ENCODE measurements around the gene GATA5. TPM values are rescaled to one million over a fixed set of nuclear protein-coding genes. Genes with fewer than 3 reads are reported as not detected.

GATA5 gene
- total RNA-seq, 5 donors from 2014 or later (not counting 1 experiment from before 2014, with no cell fraction given): not detected

DNA sequence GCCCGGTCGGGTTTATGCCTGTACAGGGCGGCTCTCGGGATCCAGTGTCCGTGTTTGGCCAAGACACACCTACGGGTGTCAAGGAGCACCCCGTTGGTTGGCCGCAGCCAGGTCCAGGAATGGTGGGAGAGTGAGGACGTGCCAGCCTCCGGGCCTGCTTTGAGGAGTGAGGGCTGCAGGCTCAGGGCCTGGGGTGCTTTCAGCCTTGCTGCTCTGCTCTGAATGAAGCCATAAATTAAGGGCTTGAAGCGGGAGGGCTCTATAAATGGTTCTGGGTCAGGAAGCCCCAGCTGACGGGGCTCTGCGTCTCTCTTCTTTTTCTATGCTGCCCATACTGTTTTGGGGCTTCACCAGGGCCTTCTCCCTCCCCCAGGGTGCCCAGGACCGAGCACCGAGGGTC is 15.1 kb downstream of the GATA5 start:
- no peak overlapping the region for H3K4me3 ChIP-seq (ENCODE audit: control insufficient read depth in 1 of 2, extremely low read depth in 1 of 2, low read length in 1 of 2)
- ChIA-PET CTCF (no interaction called here), POLR2A (no interaction called here)
- no peaks in the 10 kb centered on the region for H3K4me1 ChIP-seq (ENCODE audit: control insufficient read depth in 1 of 2, extremely low read depth in 1 of 2, insufficient read depth in 2 of 2, low read length in 2 of 2)
- H3K4me1 Mint-ChIP-seq: no peaks in the 10 kb centered on the region
- WGBS (ENCODE audit: insufficient coverage): 85% methylated on average over 11 of the region's 15 CpGs
- no peak overlapping the region for H3K27ac ChIP-seq (ENCODE audit: low read length)
- no peaks in the 10 kb centered on the region for H3K9me3 ChIP-seq
- no peak overlapping the region for H3K4me3 Mint-ChIP-seq
- DNase-seq: no peak
- H3K36me3 ChIP-seq (ENCODE audit: control insufficient read depth in 2 of 2, extremely low read depth in 1 of 2, insufficient read depth in 1 of 2, low read length in 1 of 2): no peaks in the 10 kb centered on the region
- no peaks in the 10 kb centered on the region for H3K36me3 Mint-ChIP-seq
- peaks cover 0 to 28% of the 10 kb centered on the region in 2 experiments for H3K27me3 ChIP-seq (replicated peaks in 1 of 2; ENCODE audit: control insufficient read depth in 2 of 2, extremely low read depth in 1 of 2, insufficient read depth in 2 of 2, low read length in 1 of 2)
- no peak overlapping the region for H3K27ac Mint-ChIP-seq
- ATAC-seq (replicated peaks in 1 of 4): no peak
- peaks cover 0 to 12% of the 10 kb centered on the region in 2 donors for H3K27me3 Mint-ChIP-seq
- no peaks in the 10 kb centered on the region for H3K9me3 Mint-ChIP-seq

DNA sequence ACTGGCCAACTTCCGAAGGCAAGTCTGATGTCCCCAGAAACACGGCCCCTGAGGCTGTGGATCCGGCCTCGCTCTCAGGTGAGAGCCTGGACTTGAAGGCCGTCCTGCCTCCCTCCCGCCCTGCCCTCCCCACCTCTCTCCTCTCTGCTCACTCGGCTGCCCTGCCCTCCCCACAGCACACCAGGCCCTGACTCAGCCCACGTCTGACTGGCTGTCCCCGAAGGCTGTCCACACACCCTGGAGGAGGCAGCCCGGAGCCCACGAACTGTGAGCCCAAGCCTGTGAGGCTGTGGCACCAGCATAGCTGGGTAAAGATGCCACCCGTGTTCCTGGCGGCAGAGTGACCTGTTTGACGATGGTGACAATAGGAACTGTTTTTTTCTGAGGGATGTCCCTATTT is 16.3 kb downstream of the GATA5 start:
- ChIA-PET CTCF (no interaction called here), POLR2A (no interaction called here)
- no peaks in the 10 kb centered on the region for H3K4me1 ChIP-seq (ENCODE audit: control insufficient read depth in 1 of 2, extremely low read depth in 1 of 2, insufficient read depth in 2 of 2, low read length in 2 of 2)
- H3K9me3 ChIP-seq: no peaks in the 10 kb centered on the region
- H3K4me3 Mint-ChIP-seq: no peak overlapping the region
- H3K4me3 ChIP-seq (ENCODE audit: control insufficient read depth in 1 of 2, extremely low read depth in 1 of 2, low read length in 1 of 2): no peak overlapping the region
- H3K27me3 ChIP-seq (replicated peaks in 1 of 2; ENCODE audit: control insufficient read depth in 2 of 2, extremely low read depth in 1 of 2, insufficient read depth in 2 of 2, low read length in 1 of 2): peaks cover 0 to 28% of the 10 kb centered on the region in 2 experiments
- no peak overlapping the region for H3K27ac ChIP-seq (ENCODE audit: low read length)
- WGBS (ENCODE audit: insufficient coverage): 63% methylated on average over 8 of the region's 14 CpGs
- H3K27ac Mint-ChIP-seq: no peak overlapping the region
- DNase-seq (no peak), ATAC-seq (replicated peaks in 1 of 4) (no peak)
- no peaks in the 10 kb centered on the region for H3K4me1 Mint-ChIP-seq
- no peaks in the 10 kb centered on the region for H3K36me3 Mint-ChIP-seq
- H3K9me3 Mint-ChIP-seq: no peaks in the 10 kb centered on the region
- H3K27me3 Mint-ChIP-seq: peaks cover 0 to 14% of the 10 kb centered on the region in 2 donors
- H3K36me3 ChIP-seq (ENCODE audit: control insufficient read depth in 2 of 2, extremely low read depth in 1 of 2, insufficient read depth in 1 of 2, low read length in 1 of 2): no peaks in the 10 kb centered on the region

DNA sequence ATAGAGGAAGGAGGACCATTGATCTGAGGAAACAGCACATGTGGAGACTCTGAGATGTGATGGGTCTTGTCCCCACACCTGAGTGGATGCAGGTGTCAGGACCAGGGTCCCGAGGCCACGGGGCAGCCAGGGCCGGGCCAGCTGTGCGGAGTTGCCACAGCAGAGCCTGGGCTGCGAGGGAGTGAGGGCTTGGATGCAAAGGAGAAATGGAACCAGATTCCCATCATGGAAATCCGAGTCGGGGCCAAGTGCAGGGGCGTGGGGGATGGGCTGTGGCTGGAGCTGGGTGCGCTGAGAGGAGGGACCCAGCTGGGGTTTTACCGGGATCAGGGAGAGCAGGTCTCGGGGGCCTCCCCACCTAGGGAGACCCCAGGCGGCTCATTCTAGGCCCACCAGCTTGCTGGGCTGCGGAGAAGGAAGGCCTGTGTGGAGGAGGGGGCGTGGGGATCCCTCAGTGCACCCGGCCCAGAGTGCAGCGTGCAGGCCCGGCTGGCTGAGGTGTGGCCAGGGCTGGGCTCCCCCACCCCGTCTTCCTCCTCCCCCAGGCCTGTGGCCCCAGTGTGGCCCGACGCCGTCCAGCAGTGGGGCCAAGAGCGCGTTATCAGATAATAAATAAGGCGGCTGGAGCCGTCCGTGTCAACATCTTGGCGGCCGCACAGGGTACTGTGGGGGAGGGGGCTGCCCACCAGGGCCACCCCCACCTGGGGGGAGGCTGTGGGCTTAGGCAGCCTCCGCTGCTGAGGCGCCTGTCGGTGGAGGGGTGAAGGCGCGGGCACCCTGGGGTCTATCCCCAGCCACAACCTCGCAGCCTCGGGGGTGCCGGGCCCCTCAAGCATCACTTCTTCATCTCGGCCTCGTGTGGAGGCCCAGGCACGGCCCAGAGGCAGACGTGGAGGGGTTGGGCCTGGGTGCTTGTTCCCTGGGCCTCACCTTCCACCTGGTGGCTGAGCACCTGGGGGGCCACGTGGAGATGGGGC is 17.2 kb downstream of the GATA5 start:
- H3K4me3 ChIP-seq (ENCODE audit: control insufficient read depth in 1 of 2, extremely low read depth in 1 of 2, low read length in 1 of 2): no peak overlapping the region
- Mint-ChIP-seq H3K4me3 (no peak overlapping the region), H3K4me1 (no peaks in the 10 kb centered on the region), H3K27me3 (peaks cover 0 to 18% of the 10 kb centered on the region in 2 donors), H3K9me3 (no peaks in the 10 kb centered on the region), H3K27ac (no peak overlapping the region), H3K36me3 (no peaks in the 10 kb centered on the region)
- no peaks in the 10 kb centered on the region for H3K36me3 ChIP-seq (ENCODE audit: control insufficient read depth in 2 of 2, extremely low read depth in 1 of 2, insufficient read depth in 1 of 2, low read length in 1 of 2)
- WGBS (ENCODE audit: insufficient coverage): 68% methylated on average over 30 of the region's 41 CpGs
- no peaks in the 10 kb centered on the region for H3K9me3 ChIP-seq
- ChIA-PET POLR2A (no interaction called here), CTCF (no interaction called here)
- H3K4me1 ChIP-seq (ENCODE audit: control insufficient read depth in 1 of 2, extremely low read depth in 1 of 2, insufficient read depth in 2 of 2, low read length in 2 of 2): no peaks in the 10 kb centered on the region
- H3K27ac ChIP-seq (ENCODE audit: low read length): no peak overlapping the region
- DNase-seq (no peak), ATAC-seq (replicated peaks in 1 of 4) (no peak)
- H3K27me3 ChIP-seq (replicated peaks in 1 of 2; ENCODE audit: control insufficient read depth in 2 of 2, extremely low read depth in 1 of 2, insufficient read depth in 2 of 2, low read length in 1 of 2): peaks cover 0 to 33% of the 10 kb centered on the region in 2 experiments

DNA sequence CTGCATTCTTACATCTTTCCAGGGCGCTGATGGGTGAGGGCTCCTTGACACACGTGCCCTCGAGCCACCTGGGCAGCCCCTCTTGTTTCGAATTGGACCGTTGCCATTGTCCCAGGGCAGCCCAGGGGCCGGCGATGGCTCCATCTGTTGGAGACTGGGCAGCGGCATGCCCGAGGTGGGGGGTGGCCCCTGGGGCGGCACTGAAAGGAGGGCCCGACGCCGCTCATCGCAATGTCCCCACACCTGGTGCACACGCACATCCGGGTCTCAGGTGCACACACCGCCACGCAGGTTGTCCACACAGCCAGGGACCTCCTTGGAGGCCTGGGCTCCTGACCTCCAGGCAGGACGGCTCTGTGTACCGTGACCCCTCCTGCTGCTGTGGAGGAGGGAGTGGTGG is 18.0 kb downstream of the GATA5 start:
- no peak overlapping the region for H3K4me3 Mint-ChIP-seq
- H3K9me3 Mint-ChIP-seq: no peaks in the 10 kb centered on the region
- ATAC-seq (replicated peaks in 1 of 4) (no peak), DNase-seq (no peak)
- H3K27me3 Mint-ChIP-seq: peaks cover 0 to 18% of the 10 kb centered on the region in 2 donors
- no peaks in the 10 kb centered on the region for H3K4me1 Mint-ChIP-seq
- Histone ChIP-seq H3K4me3 (ENCODE audit: control insufficient read depth in 1 of 2, extremely low read depth in 1 of 2, low read length in 1 of 2) (no peak overlapping the region), H3K36me3 (ENCODE audit: control insufficient read depth in 2 of 2, extremely low read depth in 1 of 2, insufficient read depth in 1 of 2, low read length in 1 of 2) (no peaks in the 10 kb centered on the region), H3K4me1 (ENCODE audit: control insufficient read depth in 1 of 2, extremely low read depth in 1 of 2, insufficient read depth in 2 of 2, low read length in 2 of 2) (no peaks in the 10 kb centered on the region), H3K27ac (ENCODE audit: low read length) (no peak overlapping the region), H3K27me3 (replicated peaks in 1 of 2; ENCODE audit: control insufficient read depth in 2 of 2, extremely low read depth in 1 of 2, insufficient read depth in 2 of 2, low read length in 1 of 2) (peaks cover 0 to 40% of the 10 kb centered on the region in 2 experiments), H3K9me3 (no peaks in the 10 kb centered on the region)
- POLR2A ChIA-PET: no interaction called here
- CTCF ChIA-PET: no interaction called here
- H3K27ac Mint-ChIP-seq: no peak overlapping the region
- WGBS (ENCODE audit: insufficient coverage): 89% methylated on average over 18 of the region's 20 CpGs
- H3K36me3 Mint-ChIP-seq: no peaks in the 10 kb centered on the region

DNA sequence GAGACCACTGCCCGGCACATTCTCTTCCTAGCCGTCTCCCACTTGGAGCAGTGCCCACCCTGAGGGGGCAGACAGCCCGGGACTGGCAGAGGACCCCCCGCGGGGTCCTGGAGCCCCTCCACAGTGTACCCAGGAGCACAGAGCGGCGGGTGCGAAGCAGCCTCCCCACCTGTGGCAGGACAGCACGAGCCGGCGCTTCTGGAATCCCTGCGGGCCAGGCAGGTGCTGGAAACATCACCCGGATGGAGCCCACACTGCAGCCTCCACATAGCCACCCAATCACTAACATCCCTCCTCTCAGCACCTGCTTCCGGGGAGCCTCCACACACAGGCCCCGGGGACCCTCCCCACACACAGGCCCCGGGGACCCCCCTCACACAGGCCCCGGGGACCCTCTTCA is 18.7 kb downstream of the GATA5 start:
- H3K27ac Mint-ChIP-seq: no peak overlapping the region
- H3K9me3 Mint-ChIP-seq: no peaks in the 10 kb centered on the region
- no peak overlapping the region for H3K4me3 ChIP-seq (ENCODE audit: control insufficient read depth in 1 of 2, extremely low read depth in 1 of 2, low read length in 1 of 2)
- WGBS (ENCODE audit: insufficient coverage): 93% methylated on average over 10 of the region's 17 CpGs
- H3K9me3 ChIP-seq: no peaks in the 10 kb centered on the region
- CTCF ChIA-PET: no interaction called here
- H3K4me1 Mint-ChIP-seq: no peaks in the 10 kb centered on the region
- H3K36me3 ChIP-seq (ENCODE audit: control insufficient read depth in 2 of 2, extremely low read depth in 1 of 2, insufficient read depth in 1 of 2, low read length in 1 of 2): no peaks in the 10 kb centered on the region
- H3K27ac ChIP-seq (ENCODE audit: low read length): no peak overlapping the region
- no peak for ATAC-seq (replicated peaks in 1 of 4)
- H3K27me3 Mint-ChIP-seq: peaks cover 0 to 18% of the 10 kb centered on the region in 2 donors
- no peak overlapping the region for H3K4me3 Mint-ChIP-seq
- H3K4me1 ChIP-seq (ENCODE audit: control insufficient read depth in 1 of 2, extremely low read depth in 1 of 2, insufficient read depth in 2 of 2, low read length in 2 of 2): no peaks in the 10 kb centered on the region
- H3K27me3 ChIP-seq (replicated peaks in 1 of 2; ENCODE audit: control insufficient read depth in 2 of 2, extremely low read depth in 1 of 2, insufficient read depth in 2 of 2, low read length in 1 of 2): peaks cover 0 to 38% of the 10 kb centered on the region in 2 experiments
- H3K36me3 Mint-ChIP-seq: no peaks in the 10 kb centered on the region
- POLR2A ChIA-PET: no interaction called here
- no peak for DNase-seq

DNA sequence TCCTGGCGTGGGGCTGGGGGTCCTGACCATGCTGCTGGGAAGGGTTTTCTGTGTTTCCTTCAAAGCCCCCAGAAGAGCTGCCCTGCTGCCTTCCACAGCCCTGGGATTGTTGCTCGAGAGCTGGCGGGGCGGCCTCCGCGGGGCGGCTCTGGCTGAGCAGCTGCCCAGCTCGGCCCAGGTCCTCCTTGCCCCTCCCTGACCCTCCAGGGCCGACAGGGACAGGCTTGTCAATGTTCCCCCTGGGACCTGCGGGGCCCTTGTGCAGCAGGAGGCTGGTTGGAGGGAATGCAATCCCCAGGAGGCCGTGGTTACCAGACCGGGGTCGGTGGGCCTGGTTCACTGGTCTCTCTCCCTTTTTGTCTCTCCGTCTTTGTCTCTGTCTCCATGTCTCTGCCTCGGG is 19.9 kb downstream of the GATA5 start:
- no peaks in the 10 kb centered on the region for H3K9me3 Mint-ChIP-seq
- 70% methylated on average over 14 of the region's 15 CpGs for WGBS (ENCODE audit: insufficient coverage)

More for the DNA sequence above, 19.9 kb downstream of the GATA5 start:
- ATAC-seq (replicated peaks in 1 of 4) (no peak), DNase-seq (no peak)
- no peaks in the 10 kb centered on the region for H3K36me3 Mint-ChIP-seq
- Histone ChIP-seq H3K27ac (ENCODE audit: low read length) (no peak overlapping the region), H3K4me3 (ENCODE audit: control insufficient read depth in 1 of 2, extremely low read depth in 1 of 2, low read length in 1 of 2) (no peak overlapping the region), H3K9me3 (no peaks in the 10 kb centered on the region), H3K4me1 (ENCODE audit: control insufficient read depth in 1 of 2, extremely low read depth in 1 of 2, insufficient read depth in 2 of 2, low read length in 2 of 2) (no peaks in the 10 kb centered on the region), H3K36me3 (ENCODE audit: control insufficient read depth in 2 of 2, extremely low read depth in 1 of 2, insufficient read depth in 1 of 2, low read length in 1 of 2) (no peaks in the 10 kb centered on the region), H3K27me3 (replicated peaks in 1 of 2; ENCODE audit: control insufficient read depth in 2 of 2, extremely low read depth in 1 of 2, insufficient read depth in 2 of 2, low read length in 1 of 2) (peaks cover 0 to 37% of the 10 kb centered on the region in 2 experiments)
- no peak overlapping the region for H3K4me3 Mint-ChIP-seq
- H3K27me3 Mint-ChIP-seq: peaks cover 0 to 17% of the 10 kb centered on the region in 2 donors
- POLR2A ChIA-PET: no interaction called here
- no peaks in the 10 kb centered on the region for H3K4me1 Mint-ChIP-seq
- CTCF ChIA-PET: no interaction called here
- no peak overlapping the region for H3K27ac Mint-ChIP-seq

All from T-cell (primary cell).